ENCODE measurements around the gene ALDH1A1.

DNA sequence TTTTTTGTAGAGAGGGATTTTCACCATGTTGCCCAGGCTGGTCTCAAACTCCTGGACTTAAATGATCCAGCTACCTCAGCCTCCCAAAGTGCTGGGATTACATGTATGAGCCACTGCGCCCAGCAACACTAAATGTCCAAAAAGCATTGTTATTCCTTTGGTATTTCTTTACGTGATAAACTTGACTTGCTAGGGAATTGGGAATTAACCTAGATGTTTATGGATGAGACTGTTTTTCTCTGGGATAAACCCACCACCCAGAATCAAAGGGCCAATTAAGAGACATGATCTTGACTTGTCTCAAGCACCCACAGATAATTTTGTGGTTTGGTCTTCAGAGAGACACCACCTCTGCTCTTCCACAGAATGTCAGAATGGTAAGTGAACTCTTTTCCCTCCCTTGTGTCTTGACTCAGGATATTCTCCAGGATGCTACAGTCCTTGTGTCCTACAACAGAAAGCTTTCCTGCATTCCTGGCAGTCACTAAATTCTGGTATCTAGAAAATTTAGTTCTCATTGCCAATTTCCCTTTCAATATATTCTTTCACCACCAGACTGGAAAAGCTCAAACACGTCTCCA, 55.7 kb downstream of the ALDH1A1 start:
- TF ChIP-seq, protein P1, sequence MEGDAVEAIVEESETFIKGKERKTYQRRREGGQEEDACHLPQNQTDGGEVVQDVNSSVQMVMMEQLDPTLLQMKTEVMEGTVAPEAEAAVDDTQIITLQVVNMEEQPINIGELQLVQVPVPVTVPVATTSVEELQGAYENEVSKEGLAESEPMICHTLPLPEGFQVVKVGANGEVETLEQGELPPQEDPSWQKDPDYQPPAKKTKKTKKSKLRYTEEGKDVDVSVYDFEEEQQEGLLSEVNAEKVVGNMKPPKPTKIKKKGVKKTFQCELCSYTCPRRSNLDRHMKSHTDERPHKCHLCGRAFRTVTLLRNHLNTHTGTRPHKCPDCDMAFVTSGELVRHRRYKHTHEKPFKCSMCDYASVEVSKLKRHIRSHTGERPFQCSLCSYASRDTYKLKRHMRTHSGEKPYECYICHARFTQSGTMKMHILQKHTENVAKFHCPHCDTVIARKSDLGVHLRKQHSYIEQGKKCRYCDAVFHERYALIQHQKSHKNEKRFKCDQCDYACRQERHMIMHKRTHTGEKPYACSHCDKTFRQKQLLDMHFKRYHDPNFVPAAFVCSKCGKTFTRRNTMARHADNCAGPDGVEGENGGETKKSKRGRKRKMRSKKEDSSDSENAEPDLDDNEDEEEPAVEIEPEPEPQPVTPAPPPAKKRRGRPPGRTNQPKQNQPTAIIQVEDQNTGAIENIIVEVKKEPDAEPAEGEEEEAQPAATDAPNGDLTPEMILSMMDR (IDR thresholded peaks at IDR 0.05), result no peak
- TF ChIP-seq POLR2A (IDR thresholded peaks at IDR 0.05), result no peak

Data from tibial nerve (tissue), 3 donors.